Activated CD8-positive, alpha-beta memory T cell treated with anti-CD3 and anti-CD28 coated beads for 4 hours (primary cell): Measurements from ENCODE around the gene SLC49A3.
"Not testable (repeated sequence)": the region's sequence is repeated elsewhere in the genome, so short reads cannot be mapped to it uniquely, and the experiment has no call there.

Experiments
- DNase-seq, 2 donors: peaks; one replicate each; pipeline ENCODE4 v3.0.0-alpha.2; 2020; ENCODE audit warnings: low read depth in 2 of 2

SLC49A3 gene

DNA sequence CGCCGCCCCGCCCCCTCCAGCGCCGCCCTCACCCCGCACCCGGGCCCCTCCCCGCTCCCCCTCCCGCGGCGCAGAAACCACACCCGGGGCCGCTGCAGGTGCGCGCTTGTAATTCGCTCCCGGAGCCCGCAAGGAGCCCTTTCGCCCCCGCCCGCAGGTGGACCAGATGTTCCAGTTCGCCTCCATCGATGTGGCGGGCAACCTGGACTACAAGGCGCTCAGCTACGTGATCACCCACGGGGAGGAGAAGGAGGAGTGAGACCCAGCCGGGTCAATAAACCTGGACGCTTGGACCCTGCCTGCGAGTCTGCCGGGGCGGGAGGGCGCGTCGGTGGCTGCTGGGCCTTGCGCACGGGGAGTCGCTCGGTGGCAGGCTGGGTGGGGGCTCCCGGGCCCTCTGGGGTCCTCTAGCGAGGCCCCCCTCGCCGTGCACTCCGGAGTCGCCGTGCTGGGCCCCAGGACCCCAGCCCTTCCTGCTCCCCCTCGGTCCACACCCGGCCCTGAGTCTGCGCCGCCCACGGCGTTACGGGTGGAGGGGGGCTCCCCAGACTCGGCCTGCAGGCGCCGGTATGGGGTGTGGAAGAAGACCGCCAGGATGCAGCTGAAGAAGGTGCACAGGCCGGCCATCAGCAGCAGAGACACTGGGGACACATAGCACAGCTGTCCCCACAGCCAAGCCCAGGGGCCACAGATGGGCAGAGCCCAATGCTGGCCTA is 7.1 kb downstream of the SLC49A3 start:
- DNase-seq = no peak

DNA sequence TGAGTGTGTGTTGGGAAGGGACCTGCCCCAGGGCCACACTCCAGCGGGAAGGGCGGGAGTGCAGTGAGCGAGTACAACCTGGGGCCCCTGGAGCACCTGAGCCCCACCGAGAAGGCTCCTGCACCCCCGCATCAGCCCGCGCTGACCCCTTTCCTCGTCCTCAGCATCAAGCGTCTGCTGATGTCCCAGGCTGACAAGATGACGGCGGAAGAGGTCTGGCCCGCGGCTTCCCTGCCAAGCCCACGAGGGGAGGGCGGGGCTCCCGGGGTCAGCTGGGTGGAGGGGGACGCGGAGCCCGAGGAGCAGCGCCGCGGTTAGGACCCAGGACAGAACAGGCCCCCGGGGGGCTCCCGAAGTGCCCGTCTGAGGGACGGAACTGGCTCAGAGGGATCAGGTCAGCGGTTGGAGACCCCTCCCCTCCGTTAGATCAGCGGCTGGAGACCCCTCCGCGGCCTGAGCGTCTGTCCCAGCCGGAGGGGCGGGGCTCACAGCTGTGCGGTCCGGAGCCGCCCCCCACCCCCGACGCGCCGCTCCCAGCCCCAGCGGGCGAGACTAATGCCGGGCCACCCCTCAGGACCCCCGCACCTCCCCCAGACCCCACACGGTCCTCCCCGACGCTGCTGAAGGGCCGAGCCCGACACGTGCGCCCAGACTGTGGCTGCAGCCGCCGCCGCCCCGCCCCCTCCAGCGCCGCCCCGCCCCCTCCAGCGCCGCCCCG is 7.9 kb downstream of the SLC49A3 start:
- peak in 1 of 2 donors; percentile 27 for DNase-seq

DNA sequence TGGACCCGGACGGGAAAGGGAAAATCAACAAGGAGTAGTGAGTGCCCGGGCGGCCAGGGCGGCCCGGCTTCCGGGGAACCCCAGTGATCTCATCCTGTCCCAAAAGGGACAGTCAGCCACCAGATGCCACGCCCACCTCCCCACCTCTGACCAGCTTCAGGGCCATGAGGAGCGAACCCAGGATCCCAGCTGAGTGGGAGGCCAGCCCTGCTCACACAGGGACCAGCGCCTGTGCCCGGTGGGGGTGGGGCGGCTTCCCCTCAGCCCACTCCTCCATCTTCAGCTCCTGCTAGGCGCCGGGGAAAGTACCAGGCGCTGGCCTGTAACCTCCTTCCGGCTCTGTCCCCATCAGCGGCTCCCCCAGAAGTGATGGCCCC is 8.4 kb downstream of the SLC49A3 start:
- DNase-seq = no peak

DNA sequence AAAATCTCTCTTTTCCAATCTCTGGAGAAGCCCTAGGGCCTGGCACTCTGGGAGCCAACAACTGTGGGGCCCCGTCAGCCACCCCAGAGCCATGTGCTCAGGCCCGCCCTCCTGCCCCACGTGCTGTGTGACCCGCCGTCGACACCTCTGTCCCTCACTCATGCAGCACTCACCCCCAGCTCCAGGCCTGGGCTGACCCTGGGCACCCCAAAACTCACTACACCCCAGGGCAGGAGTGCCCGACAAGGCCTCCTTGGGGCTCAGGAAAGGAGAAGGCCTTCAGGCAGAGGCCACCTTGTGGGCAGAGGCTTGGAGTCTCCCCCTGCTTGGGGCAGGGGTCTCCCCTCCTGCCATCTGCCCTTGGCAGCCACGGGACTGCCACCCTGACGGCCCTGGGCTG is 8.9 kb downstream of the SLC49A3 start:
- no peak for DNase-seq

GRCh38 chr4:679629-680028 is 9.3 kb downstream of the SLC49A3 start:
- DNase-seq = no peak

GRCh38 chr4:679104-679481 is 9.9 kb downstream of the SLC49A3 start:
- DNase-seq = no peak

GRCh38 chr4:678331-679103 is 10.4 kb downstream of the SLC49A3 start:
- no peak for DNase-seq

DNA sequence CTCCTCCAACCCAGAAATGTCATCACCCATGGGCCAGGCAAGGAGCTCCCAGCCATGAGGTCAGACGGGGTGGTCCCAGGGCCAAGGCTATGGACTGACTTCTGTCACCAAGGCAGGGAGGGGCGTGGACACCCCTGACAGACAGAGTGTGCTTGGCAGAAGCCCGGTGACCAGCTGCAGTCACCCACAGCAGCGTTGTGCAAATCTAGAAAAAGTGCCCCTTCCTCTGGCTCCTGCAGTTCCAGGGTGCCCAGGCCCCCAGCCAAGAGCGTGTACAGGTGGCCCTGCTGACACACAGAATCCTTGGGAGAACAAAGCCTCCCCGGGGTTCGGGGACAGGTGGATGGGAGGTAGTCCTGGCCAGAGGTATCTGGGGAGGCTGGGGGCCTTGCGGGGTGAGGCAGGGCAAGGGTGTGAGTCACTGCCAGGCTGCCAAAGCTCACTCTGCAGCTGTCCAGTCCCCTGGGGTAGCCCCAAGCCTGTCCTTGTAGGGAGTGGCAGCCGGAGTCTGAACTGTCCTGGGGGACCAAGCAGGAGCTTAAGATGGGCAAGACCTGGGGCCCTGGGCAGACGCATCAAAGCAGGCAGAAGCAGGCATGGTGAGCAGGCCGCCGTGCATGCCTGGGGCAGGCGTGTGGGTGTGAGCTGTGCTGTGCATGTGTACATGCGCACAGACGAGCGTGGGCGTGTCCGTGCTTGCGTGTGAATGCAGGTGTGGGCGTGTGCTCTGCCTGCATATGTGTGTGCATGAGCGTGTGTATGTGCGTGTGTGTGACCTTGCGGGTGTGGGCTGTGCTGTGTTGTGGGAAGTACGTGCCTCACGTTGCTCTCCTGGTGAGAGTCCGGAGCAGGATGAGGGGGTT is 11.3 kb downstream of the SLC49A3 start:
- no peak for DNase-seq

DNA sequence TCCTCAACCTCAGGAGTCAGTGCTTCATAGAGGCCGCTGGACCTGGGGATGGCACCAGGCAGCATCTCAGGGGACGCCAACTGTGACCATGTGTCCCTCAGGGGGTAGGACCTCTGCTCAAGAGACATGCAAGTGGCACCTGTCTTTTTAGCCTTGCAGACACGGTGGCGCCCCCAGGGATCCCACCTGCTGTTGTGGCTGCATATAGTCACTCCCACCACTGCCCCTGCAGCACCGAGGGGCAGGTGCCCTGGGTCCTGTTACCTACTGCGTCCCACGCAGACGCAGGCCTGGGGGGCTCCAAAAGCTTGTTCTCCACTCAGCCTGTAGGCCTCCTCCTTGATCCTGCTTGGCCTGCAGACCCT is 12.1 kb downstream of the SLC49A3 start:
- DNase-seq = no peak

DNA sequence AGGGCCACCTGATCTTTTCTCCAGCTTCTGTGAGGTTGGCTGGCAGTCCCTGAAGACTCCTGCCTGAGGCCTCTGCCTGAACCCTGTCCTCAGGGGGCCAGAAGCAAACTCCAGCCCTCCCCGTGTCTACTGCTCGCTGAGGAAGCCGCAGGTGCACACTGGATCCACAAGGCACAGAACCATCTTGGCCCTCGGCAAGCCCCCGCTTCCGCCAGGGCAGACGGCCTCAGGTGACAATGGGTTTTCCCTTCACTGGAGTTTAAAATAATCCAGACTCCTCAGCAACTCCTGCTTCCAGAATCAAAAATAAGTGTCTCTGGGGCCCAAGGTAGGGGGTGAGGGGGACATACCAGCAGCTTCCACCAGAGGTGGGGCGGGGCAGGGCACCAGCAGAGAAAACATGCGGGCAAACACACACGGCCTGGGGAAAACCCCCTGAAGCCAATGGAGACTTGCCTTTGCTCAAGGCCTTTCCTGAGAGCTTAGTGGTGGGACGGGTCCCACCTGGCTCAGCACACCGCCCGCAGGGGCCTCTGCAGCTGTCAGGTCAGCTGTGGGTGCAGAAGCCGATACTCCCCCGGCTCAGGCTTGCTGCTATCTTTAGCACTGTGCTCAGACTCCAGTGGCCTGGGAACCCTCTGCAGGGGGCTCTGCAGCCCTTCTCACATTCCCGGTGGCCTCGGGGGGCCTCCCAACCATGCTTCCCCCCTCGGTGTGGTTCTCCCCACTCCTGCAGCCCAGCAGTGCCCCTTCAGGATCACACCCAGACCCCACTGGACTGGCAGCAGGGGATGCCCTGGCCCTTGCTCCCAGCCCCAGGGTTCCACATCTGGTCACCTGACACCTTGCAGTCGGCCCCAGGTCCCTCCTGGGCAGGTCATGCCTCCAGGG is 12.7 kb downstream of the SLC49A3 start:
- no peak for DNase-seq

- no peak for DNase-seq
Observed at GRCh38 chr4:675036-675882, 13.7 kb downstream of the SLC49A3 start.

DNA sequence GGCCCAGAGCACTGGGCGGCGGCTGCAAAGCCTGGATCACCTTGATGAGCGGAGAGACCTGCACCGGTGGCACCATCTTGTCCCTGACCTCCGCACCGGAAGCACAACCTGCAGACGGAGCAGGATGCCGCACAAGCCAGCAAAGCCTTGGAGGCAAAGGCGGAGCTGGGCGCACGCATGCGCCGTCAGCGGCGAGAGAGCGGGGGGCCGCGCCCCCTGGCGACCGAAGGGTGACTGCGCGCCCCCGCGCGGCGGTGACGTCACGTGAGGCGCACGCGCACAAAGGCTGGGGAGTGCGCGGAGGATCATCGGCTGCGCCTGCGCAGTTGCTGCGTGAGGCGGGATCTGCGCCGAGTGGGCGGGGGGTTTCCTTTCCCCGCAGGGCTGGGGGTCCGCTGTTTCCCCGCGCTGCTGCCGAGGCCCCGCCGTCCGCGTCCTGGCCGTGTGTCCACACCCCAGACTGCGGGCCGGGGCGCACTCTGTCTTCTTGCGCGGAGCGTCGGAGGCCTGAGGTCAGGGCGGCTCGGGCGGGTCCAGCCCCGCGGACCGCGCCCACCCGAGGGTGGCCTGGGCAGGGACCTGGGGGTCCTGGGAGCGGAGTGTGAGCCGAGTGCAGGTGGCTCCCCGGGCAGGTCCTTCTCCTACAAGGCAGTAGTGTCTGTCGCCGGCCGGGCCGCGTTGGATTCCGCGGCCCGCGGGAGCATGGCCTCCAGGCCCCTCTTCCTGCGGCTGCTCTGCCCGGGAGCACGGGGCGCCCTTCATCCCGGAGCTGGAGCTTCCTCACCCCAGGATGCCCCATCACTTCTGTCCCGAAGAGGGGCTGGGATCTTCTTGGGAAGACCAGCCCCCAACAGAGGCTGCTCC is 14.5 kb downstream of the SLC49A3 start, which contains the start of the genes ATP5ME and MYL5:
TSS of gene ATP5ME (minus strand) at position 105 of the 864 bp plus-strand sequence. CDS start at position 76, 29 bp downstream.
TSS of gene MYL5 (plus strand) at position 371 of the 864 bp plus-strand sequence. CDS start 3,485 bp downstream, outside the sequence.
- peak; percentile 95 to 96 for DNase-seq

DNA sequence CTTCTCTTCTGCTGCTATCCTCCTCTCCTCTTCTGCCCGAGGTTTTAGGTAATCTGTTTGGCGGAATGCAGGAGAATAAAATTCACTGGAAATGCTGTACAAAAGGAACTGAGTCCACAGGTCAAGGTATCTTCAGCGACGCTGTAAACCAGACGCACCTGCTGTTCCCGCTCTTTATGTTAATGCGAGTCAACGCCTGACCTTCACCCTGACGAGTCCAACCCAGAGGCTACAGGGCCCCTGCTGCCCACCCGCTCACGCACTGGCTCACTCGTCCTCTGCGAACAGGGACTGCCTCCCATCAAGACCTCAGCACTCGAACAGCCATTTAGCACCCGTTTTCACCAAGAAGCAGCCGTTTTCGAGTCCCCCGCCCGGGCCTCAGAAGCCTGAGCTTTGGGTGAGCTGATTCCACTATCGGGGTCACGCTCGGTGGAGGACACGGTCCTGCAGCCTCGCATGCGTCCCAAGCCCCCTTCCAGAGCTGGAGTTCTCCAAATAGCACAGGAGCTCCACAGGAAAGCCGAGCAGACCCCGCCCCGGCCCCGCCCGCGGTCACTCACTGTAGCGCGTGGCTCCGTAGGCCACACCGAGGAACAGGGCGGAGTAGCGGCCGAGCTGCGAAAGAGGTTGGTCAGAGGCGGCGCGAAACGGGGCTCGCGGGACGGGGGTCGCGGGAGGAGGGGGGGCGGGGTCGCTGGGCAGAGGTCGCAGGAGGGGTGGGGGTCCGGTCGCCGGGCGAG is 15.4 kb downstream of the SLC49A3 start:
- DNase-seq = no peak

DNA sequence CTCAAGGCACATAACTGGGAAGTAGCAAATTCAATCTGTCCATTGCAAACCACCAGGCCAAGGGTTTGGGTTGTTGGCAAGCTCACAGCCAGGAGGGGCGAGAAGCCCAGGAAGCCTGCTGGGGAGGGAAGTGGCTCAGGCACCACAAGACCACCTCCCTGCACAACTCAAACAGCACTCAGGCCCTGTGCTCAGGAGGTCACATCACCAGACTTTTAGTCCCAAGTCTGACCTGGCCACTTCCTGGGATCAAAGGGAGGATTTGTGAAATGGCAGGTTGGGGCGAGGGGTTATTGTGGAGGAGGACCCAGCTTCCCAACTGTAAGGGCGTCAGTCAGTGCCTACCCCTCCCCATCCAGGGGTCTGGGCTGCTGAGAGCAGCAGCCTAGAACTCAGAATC is 17.2 kb downstream of the SLC49A3 start:
- DNase-seq = no peak

DNA sequence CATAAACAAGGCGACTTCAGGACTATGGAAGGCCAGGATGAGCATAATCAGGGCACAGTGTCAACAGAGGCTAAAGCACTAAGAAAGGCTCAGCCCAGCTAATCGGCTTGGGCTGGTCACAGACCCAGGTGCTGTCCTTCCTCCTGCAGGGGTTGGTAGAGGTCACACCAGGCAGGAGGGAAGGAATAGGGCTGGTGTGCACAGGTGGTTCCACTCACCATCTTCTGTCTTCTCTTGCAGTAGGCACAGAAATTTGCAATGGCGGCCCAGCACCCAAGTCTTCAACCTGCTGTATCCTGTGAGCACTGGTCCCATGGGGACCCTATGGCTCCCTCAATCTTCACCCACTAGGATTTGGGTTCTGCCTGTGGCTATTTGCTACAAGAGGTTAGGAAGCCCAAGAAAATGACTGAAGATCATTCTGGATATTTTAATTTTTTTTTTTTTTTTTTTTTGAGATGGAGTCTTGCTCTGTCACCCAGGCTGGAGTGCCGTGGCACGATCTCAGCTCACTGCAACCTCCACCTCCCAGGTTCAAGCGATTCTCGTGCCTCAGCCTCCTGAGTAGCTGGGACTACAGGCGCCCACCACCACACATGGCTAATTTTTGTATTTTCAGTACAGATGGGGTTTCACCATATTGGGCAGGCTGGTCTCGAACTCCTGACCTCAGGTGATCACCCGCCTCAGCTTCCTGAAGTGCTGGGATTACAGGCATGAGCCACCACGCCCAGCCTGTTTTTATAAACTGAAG is 19.0 kb downstream of the SLC49A3 start:
- DNase-seq = not testable (repeated sequence)

DNA sequence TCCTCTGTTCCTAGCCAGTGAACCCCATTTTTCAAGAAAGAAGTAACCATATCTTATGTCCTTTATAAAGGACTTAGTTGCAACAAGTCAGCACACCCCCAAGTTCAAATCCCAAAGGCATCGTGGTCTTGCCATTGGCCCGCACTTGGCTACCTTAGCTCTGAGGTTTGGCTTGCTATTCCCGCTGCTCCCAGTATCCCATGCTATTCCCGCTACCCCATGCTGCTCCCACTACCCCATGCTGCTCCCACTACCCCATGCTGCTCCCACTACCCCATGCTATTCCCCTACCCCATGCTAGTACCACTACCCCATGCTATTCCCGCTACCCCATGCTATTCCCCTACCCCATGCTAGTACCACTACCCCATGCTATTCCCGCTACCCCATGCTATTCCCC is 20.7 kb downstream of the SLC49A3 start:
- DNase-seq = not testable (repeated sequence)

DNA sequence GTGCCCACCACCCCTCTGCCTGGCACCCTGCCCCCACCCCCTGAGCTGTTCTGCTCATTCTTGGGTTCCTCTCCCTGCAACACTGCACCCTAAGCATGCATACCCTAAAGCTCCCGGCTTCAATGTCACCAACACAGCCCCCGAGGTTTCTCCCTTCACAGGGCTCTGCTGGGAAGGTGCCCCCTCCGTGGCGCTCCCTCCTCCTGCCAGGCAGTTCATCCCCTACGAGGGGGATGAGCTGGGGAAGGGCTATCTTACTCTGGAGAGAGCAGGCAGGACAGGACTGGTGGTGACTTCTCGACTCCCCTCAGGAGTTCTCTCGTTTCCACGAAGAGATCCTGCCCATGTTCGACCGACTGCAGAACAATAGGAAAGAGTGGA is 21.4 kb downstream of the SLC49A3 start:
- no peak for DNase-seq
